Activated CD4-positive, alpha-beta T cell treated with anti-CD3 and anti-CD28 coated beads, Interleukin-10, Interleukin-2, amounts not matched to agents 100 ng/mL and 50 ng/mL, durations not matched to agents 16 hours and 8 hours (primary cell): ENCODE results near the gene MKNK2.
"Not testable (repeated sequence)": the region's sequence is repeated elsewhere in the genome, so short reads cannot be mapped to it uniquely, and the experiment has no call there.

ENCODE experiments used
- DNase-seq: peaks from one replicate; pipeline ENCODE4 v3.0.0-alpha.2; 2020

Gene MKNK2

GRCh38 chr19:1989513-1990229 lies 61.4 kb downstream of the MKNK2 start:
- no peak for DNase-seq

GRCh38 chr19:1988464-1988863 lies 62.6 kb downstream of the MKNK2 start:
- not testable (repeated sequence) for DNase-seq
